ENCODE results near the gene F2RL1. TPM values are rescaled to one million over a fixed set of nuclear protein-coding genes. Genes with fewer than 3 reads are reported as not detected.

Gene F2RL1
- total RNA-seq, 2 donors from 2014 or later = 17.5 to 20.2 TPM

- no peak overlapping the region for H3K27ac ChIP-seq
- no peaks in the 10 kb centered on the region for H3K36me3 ChIP-seq (replicated peaks in 1 of 2; ENCODE audit: insufficient read depth in 1 of 2, low read depth in 2 of 2)
- ATAC-seq (no peak), DNase-seq (no peak)
- TF ChIP-seq POLR2A (IDR thresholded peaks at IDR 0.05) (no peak), CTCF (IDR thresholded peaks at IDR 0.05) (no peak)
- H3K4me3 ChIP-seq = no peak overlapping the region
- WGBS, 2 donors = 82 to 87% methylated on average over 3 of the region's 3 CpGs
- no peaks in the 10 kb centered on the region for H3K9me3 ChIP-seq
- no peaks in the 10 kb centered on the region for H3K4me1 ChIP-seq
- intact Hi-C loops (cut with DNase I) = no loop called here
- H3K27me3 ChIP-seq = no peaks in the 10 kb centered on the region
Measured at GRCh38 chr5:76800579-76800978, 18.3 kb upstream of the F2RL1 start.

GRCh38 chr5:76801159-76801802 lies 17.5 kb upstream of the F2RL1 start:
- H3K27ac ChIP-seq = no peak overlapping the region
- no peaks in the 10 kb centered on the region for H3K9me3 ChIP-seq
- no peaks in the 10 kb centered on the region for H3K27me3 ChIP-seq
- 66 to 68% methylated on average over 4 of the region's 4 CpGs for WGBS, 2 donors
- DNase-seq (no peak), ATAC-seq (no peak)
- intact Hi-C loops (cut with DNase I) = no loop called here
- no peak for TF ChIP-seq CTCF (IDR thresholded peaks at IDR 0.05)
- no peak for TF ChIP-seq POLR2A (IDR thresholded peaks at IDR 0.05)
- no peaks in the 10 kb centered on the region for H3K36me3 ChIP-seq (replicated peaks in 1 of 2; ENCODE audit: insufficient read depth in 1 of 2, low read depth in 2 of 2)
- H3K4me1 ChIP-seq = no peaks in the 10 kb centered on the region
- H3K4me3 ChIP-seq = no peak overlapping the region

- Histone ChIP-seq H3K9me3 (no peaks in the 10 kb centered on the region), H3K36me3 (replicated peaks in 1 of 2; ENCODE audit: insufficient read depth in 1 of 2, low read depth in 2 of 2) (no peaks in the 10 kb centered on the region), H3K4me1 (no peaks in the 10 kb centered on the region), H3K4me3 (no peak overlapping the region), H3K27me3 (no peaks in the 10 kb centered on the region), H3K27ac (no peak overlapping the region)
- DNase-seq (no peak), ATAC-seq (no peak)
- WGBS, 2 donors = 65 to 67% methylated on average over 3 of the region's 3 CpGs
- TF ChIP-seq POLR2A (IDR thresholded peaks at IDR 0.05) (no peak), CTCF (IDR thresholded peaks at IDR 0.05) (no peak)
- intact Hi-C loops (cut with DNase I) = no loop called here
Measured at GRCh38 chr5:76801803-76802195, 17.0 kb upstream of the F2RL1 start.

DNA sequence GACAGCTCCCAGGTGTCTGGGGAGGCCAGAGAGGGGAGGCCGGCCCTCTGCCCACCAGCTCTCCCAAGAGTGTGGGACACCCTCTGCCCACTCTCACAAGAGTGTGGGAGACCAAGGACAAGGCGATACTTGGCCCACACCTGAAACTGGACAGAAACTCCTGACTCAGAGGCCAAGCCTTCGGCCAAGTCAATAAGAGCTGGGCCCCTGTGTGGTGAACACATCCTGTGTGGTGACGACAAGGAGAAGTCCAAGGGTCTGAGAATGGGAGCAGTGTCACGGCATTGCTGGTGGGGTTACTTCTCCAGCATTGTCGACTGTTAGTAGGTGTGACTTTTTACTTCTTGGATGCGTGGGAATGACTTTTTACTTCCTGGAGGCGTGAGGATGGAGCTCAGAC lies 14.6 kb upstream of the F2RL1 start:
- intact Hi-C loops (cut with DNase I) = no loop called here
- Histone ChIP-seq H3K27ac (no peak overlapping the region), H3K36me3 (replicated peaks in 1 of 2; ENCODE audit: insufficient read depth in 1 of 2, low read depth in 2 of 2) (no peaks in the 10 kb centered on the region), H3K4me1 (no peaks in the 10 kb centered on the region), H3K9me3 (no peaks in the 10 kb centered on the region), H3K27me3 (no peaks in the 10 kb centered on the region), H3K4me3 (no peak overlapping the region)
- TF ChIP-seq POLR2A (IDR thresholded peaks at IDR 0.05) (no peak), CTCF (IDR thresholded peaks at IDR 0.05) (no peak)
- no peak for DNase-seq
- 82 to 84% methylated on average over 8 of the region's 8 CpGs for WGBS, 2 donors
- ATAC-seq = no peak

DNA sequence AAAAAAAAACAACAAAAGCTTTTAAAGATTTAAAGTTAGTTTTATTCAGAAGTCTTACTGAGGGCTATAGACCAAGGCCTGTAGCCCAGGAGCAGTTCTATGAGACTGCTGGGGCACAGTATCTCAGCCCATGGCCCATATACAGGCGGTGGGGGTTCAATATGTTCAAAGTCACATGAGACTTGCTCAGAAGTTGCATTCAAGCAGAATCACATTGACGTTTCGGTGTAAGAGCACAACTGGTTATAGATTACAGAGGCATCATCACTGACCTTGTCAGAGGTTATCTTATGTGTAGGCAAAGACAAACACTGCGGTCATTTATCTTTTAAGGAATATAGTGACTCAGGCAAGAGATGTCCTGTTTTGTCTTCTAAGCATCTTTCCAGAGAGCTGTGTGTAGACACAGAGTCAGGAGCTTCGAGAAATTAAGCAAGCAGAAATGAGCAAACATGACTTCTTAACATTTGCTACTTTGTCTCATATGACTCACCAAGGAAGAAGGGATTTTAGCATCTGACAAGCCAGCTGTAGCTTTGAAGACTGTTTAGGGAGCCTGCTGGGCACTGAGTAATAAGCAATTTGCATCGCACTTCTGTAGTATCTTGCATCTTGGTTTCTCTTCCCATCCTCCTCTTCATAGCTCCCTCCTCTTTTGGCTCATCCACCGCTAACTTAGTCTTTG lies 12.9 kb upstream of the F2RL1 start:
- 49 to 53% methylated on average over 5 to 7 of the region's 7 CpGs for WGBS, 2 donors
- Histone ChIP-seq H3K36me3 (replicated peaks in 1 of 2; ENCODE audit: insufficient read depth in 1 of 2, low read depth in 2 of 2) (no peaks in the 10 kb centered on the region), H3K9me3 (no peaks in the 10 kb centered on the region), H3K27ac (no peak overlapping the region), H3K4me3 (no peak overlapping the region), H3K4me1 (no peaks in the 10 kb centered on the region), H3K27me3 (no peaks in the 10 kb centered on the region)
- no peak for DNase-seq
- intact Hi-C loops (cut with DNase I) = no loop called here
- ATAC-seq = peak; percentile 50
- TF ChIP-seq CTCF (IDR thresholded peaks at IDR 0.05) = no peak
- no peak for TF ChIP-seq POLR2A (IDR thresholded peaks at IDR 0.05)
